H1 (cell line): ENCODE data around the gene LGALS9. TPM values are rescaled to one million over a fixed set of nuclear protein-coding genes. Genes with fewer than 3 reads are reported as not detected.

Source experiments
- ATF3 ChIP-seq: IDR thresholded peaks from 2 replicates; pipeline ENCODE4 v1.6.1; 2011; ENCODE audit warnings: low read depth, mild to moderate bottlenecking, low read length; ENCODE audit not compliant: insufficient read depth
- BCL11A ChIP-seq, 2 experiments: IDR thresholded peaks; one replicate each; pipeline ENCODE4 v1.6.1; 2011; ENCODE audit warnings: low read depth in 2 of 2, low read length in 2 of 2, mild to moderate bottlenecking in 2 of 2
- CBX8 ChIP-seq: fragments of 300-800, 300-1000 bp; sonication (generic); IDR thresholded peaks from 2 replicates; pipeline ENCODE4 v1.7.1; 2016; ENCODE audit warnings: low read depth, low read length, borderline replicate concordance
- CHD7 ChIP-seq: fragments of 300-600 bp; sonication (generic); IDR thresholded peaks from 2 replicates; pipeline ENCODE4 v1.7.1; 2012; ENCODE audit warnings: low read length, moderate library complexity, mild to moderate bottlenecking, inconsistent platforms; ENCODE audit not compliant: insufficient replicate concordance
- CREB1 ChIP-seq: IDR thresholded peaks from 2 replicates; pipeline ENCODE4 v1.6.1; 2012; ENCODE audit warnings: inconsistent platforms
- NANOG ChIP-seq: IDR thresholded peaks from 2 replicates; pipeline ENCODE4 v1.6.1; 2011; ENCODE audit warnings: low read length, low read depth, mild to moderate bottlenecking, inconsistent platforms; ENCODE audit not compliant: insufficient read depth, poor library complexity, severe bottlenecking
- NRF1 ChIP-seq: IDR thresholded peaks from 2 replicates; pipeline ENCODE4 v1.6.1; 2011; ENCODE audit warnings: mild to moderate bottlenecking, low read depth, low read length, improper control_type of control experiment
- POLR2A ChIP-seq, 2 experiments: IDR thresholded peaks; 1 replicate in 1 of 2; 2 replicates in 1 of 2; pipeline ENCODE4 v1.6.1; 2011; ENCODE audit warnings: low read depth in 2 of 2, low read length in 2 of 2, mild to moderate bottlenecking in 2 of 2; ENCODE audit errors: control extremely low read depth in 1 of 2
- SRF ChIP-seq: IDR thresholded peaks from 2 replicates; pipeline ENCODE4 v1.6.1; 2011; ENCODE audit warnings: mild to moderate bottlenecking, low read depth, low read length, moderate library complexity
- polyA plus RNA-seq, 7 experiments: library from polyadenylated mRNA; depleted of rRNA in 3 of 7; stranded (reverse) in 5 of 7; unstranded in 2 of 7; fragments of >200 nt in 5 of 7; fragments of 200-250 nt in 2 of 7; gene quantifications; 1 replicate in 5 of 7; 2 replicates in 1 of 7; 4 replicates in 1 of 7; pipeline versions ENCODE4 v1.2.1 to v1.2.3, GENCODE V29; 2011 to 2013; ENCODE audit warnings: missing spikeins in 2 of 7, mixed read lengths in 2 of 7
- total RNA-seq: library from RNA; stranded (reverse); fragmentation: NEBNext Ultra II Directional; extraction: Animal tissue kit (Norgen Biotek cat#: 25700); gene quantifications from 2 replicates; pipeline ENCODE4 v1.2.1, GENCODE V29; 2021

LGALS9 gene
- total and polyA plus RNA-seq, 2 of the 8 experiments (the other 6 are each of a cell fraction or from before 2014, with no cell fraction given) = 0.95 to 1.7 TPM

- no peak for TF ChIP-seq CHD7
- TF ChIP-seq ATF3 = no peak
- TF ChIP-seq POLR2A (IDR thresholded peaks at IDR 0.05; ENCODE audit: control extremely low read depth in 1 of 2, low read depth in 2 of 2, low read length in 2 of 2) = no peak
- no peak for TF ChIP-seq CBX8
- TF ChIP-seq NRF1 = no peak
- TF ChIP-seq SRF = no peak
- TF ChIP-seq CREB1 = no peak
- TF ChIP-seq BCL11A (IDR thresholded peaks at IDR 0.05; ENCODE audit: low read depth in 2 of 2, low read length in 2 of 2) = no peak
- TF ChIP-seq NANOG = no peak
These were observed 42.6 kb upstream of the LGALS9 start (continued) for GRCh38 chr17:27588354-27588753.
